Stimulated activated CD8-positive, alpha-beta memory T cell treated with anti-CD3 and anti-CD28 coated beads, Interleukin-15, amount 100 ng/mL, for 24 hours (primary cell): ENCODE data around the gene DUSP9.

Experiments used
- DNase-seq: peaks from one replicate; pipeline ENCODE4 v3.0.0-alpha.2; 2020; ENCODE audit warnings: low read depth

Gene DUSP9

DNA sequence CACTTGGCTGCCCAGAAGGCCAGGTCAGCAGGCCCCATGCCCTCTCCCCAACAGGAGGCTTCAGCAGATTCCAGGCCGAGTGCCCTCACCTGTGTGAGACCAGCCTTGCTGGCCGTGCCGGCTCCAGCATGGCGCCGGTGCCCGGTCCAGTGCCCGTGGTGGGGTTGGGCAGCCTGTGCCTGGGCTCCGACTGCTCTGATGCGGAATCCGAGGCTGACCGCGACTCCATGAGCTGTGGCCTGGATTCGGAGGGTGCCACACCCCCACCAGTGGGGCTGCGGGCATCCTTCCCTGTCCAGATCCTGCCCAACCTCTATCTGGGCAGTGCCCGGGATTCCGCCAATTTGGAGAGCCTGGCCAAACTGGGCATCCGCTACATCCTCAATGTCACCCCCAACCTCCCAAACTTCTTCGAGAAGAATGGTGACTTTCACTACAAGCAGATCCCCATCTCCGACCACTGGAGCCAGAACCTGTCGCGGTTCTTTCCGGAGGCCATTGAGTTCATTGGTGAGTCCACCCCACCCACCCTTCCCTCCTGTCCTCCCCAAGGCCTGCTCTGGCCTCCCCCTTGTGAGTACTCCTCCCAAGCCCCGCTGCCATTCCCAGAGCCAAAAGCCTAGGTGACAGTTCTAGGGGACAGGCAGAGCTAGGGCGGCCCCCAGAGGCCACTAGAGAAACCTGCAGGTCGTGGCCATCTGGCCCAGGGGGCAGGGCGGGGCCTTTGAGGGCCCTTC is 2.3 kb downstream of the DUSP9 start:
- no peak for DNase-seq

DNA sequence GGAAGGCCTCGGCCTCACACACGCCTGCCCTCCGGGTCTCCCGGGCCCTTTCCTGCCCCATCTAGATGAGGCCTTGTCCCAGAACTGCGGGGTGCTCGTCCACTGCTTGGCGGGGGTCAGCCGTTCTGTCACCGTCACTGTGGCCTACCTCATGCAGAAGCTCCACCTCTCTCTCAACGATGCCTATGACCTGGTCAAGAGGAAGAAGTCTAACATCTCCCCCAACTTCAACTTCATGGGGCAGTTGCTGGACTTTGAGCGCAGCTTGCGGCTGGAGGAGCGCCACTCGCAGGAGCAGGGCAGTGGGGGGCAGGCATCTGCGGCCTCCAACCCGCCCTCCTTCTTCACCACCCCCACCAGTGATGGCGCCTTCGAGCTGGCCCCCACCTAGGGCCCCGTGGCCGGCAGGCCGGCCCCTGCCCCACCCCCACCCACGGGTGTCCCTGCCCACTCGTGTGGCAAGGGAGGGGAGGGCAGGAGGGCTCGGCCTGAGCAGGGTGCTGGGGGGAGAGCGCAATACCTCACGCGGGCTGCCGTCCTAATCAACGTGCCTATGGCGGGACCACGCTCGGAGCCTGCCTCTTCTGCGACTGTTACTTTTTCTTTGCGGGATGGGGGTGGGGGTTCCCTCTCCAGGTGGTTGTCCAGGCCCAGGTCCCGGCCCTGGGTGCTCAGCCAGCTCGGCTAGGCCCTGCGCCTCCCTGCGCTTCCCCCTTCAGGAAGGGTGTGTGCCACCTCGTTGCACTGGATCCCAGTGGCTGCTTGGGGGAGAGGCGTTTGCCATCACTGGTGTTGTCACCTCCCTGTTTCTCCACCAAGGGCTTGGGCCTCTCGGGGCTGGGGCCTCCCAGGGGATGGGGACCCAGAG is 3.1 kb downstream of the DUSP9 start:
- no peak for DNase-seq

DNA sequence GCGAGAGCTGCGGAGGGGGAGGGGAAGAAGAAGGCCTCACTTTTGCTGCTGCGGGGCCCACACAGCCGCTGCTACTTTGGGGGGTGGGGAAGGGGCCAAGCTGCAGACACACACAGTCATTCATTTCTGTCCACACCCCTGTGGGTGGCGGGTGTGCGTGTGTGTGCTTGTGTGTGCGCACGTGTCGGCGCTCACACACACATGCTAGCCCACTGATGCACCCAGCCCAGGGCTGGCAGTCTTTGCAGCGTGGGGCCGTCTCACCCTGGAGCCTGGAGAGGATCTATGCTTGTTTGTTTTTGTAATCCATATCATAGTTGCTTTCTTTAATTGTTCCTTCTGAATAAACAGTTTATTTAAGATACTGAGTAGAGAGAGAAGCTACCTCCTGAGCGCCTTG is 4.0 kb downstream of the DUSP9 start:
- no peak for DNase-seq

DNA sequence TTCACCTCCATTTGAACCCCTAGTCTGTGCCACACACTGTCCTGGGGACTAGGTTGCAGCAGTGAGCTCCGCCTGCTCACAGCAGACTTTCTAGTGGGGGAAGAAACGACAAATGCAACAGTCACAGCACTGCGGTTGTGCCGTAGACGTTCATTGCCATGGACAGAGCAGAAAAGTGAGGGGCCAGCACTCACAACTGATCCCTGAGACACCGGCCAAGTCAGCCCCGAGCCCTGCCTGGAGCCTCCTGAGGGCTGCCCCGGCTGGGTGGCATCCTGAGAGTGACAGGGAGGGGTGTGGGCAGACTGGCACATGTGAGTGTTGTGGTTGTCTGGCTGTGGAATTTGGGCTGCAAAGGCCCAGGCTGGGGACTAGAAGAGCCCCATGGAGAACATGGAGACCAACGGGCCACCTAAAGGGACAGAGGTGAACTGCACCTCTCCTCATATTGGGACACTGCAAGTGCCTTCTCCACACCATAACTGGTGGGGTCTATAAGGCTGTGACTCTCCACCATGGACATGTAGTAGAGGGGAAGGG is 4.6 kb downstream of the DUSP9 start:
- no peak for DNase-seq

DNA sequence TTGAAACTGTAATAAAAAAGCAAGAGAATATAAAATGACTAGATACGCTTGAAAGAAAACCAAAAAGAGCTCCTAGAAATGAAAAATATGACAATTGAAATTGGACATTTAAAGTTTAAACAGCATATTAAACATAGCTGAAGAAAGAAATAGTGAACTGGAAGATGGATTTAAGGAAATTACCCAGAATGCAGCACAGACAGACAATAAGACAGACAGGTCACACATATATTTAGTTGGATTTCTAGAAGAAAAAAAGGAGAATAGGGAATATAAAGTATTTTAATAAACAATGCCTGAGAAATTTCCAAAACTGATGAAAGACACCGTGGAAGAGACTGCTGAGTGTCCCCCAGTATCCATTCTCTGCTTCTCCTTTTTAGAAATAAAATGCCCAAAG is 6.6 kb downstream of the DUSP9 start:
- no peak for DNase-seq

DNA sequence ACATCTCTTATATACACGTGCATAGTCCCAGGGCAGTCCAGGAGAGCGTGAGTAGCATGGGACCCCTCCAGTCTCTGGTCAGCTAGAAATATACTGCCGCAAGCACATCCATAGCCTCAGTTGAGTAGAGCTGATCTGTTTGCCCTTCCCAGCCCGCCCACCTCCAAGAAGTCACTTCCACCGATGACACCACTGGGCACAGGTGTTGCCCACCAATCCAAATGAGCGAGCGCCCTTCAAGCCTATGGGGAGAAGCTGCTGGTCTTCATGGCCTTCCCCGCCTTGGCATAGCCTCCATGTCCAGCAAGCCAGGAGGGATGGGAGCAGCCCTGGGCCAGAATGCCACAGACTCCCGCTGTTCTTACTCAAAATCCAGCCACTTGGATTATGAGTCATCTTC is 10.2 kb downstream of the DUSP9 start:
- DNase-seq, result no peak

DNA sequence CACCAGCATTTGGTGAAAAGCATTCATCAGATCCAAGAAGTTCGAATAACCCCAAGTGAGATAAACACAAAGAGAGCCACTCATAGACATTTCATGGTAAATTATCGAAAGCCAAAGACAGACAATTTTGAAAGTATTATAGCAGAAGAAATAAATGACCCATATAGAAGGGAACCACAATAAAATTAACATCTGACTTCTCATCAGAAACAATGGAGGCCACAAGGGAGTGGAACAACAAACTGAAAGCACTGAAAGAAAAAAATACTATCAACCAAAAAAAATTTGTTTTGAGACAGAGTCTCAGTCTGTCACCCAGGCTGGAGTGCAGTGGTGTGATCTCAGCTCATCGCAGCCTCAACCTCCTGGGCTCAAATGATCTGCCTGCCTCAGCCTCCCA is 12.3 kb downstream of the DUSP9 start:
- no peak for DNase-seq

DNA sequence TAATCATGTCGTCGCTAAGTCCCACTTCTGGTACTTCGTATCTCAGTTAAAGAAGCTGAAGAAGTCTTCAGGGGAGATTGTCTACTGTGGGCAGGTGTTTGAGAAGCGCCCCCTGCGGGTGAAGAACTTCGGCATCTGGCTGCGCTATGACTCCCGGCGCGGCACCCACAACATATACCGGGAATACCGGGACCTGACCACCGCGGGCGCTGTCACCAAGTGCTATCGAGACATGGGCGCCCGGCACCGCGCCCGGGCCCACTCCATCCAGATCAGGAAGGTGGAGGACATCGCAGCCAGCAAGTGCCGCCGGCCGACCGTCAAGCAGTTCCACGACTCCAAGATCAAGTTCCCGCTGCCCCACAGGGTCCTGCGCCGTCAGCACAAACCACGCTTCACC is 15.3 kb downstream of the DUSP9 start:
- no peak for DNase-seq

DNA sequence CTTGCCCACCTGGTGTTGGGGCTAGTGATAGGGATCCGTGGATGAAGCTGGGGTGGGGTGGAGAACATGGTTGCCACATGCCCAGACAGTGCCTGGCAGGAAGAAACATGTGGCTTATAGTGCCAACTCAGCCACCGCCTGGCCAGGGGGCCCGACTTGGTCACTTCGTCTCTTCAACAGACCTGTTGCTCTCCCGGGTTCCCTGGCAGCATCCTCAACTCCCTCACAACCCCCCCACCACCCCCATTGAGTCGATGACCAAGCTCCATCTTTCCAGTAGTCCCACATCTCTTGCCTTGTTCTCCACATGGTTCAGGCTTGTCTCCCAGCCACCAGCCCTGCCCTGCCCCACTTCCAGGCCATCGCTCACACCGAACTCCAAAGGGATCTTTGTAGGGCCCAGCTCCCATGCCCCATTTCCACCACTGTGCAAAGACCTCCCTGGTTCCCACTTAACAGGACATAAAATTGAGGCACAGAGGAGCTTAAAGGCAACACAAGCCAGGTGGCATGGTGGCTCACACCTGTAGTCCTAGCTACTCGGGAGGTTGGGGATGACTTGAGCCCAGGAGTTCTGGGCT is 18.8 kb downstream of the DUSP9 start:
- DNase-seq, result no peak

DNA sequence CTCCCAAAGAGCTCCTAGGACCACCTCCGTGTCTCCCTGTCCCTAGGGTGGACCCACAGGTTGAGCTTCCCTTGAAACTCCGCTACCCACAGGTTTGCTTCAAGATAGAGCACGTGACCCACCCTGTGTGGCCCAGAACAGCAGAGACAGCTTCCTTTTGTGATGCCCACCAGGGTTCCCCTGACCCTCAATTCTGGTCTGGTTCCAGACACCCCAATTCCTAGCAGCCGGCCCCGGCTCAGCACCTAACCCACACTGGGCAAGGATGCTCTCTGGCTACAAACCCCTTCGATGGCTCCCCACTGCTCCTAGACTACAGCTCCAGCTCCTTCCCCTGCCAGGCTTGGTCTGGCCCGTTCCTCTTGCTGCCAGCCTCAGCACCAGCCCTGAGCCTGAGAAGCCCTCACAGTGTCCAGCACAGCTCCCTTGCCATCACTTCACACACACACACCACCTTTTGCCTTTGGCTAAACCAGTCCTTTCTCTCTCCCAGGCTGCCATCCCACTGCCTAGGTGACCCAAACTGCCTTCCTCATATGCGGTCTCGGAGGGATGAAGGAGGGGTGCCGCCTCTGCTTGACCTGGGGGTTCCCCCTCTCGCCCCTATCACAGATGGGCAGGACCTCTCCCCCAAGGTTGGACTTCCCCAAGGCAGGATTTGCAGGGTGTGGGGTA is 20.4 kb downstream of the DUSP9 start:
- no peak for DNase-seq

DNA sequence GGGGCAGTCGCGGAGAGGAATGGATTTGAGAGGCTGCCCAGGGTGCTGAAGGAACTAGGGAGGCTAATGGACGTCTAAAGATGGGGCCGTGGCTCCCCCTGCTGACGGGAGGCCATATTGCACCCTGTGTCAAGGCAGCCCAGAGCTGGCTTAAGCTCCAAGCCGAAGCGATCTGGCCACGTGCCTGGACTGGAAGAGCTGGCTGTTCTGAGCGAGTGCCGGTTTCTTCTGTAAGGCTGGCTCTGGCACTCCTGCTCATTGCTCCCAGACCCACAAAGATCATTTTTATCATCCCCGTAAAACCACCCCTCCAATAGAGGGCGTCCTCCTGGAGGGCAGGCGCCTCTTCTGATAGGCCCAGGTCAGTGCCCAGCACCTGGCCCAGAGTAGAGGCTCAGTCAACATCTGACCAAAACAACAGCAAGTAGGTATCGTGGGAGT is 21.0 kb downstream of the DUSP9 start:
- DNase-seq, result peak; percentile 57

DNA sequence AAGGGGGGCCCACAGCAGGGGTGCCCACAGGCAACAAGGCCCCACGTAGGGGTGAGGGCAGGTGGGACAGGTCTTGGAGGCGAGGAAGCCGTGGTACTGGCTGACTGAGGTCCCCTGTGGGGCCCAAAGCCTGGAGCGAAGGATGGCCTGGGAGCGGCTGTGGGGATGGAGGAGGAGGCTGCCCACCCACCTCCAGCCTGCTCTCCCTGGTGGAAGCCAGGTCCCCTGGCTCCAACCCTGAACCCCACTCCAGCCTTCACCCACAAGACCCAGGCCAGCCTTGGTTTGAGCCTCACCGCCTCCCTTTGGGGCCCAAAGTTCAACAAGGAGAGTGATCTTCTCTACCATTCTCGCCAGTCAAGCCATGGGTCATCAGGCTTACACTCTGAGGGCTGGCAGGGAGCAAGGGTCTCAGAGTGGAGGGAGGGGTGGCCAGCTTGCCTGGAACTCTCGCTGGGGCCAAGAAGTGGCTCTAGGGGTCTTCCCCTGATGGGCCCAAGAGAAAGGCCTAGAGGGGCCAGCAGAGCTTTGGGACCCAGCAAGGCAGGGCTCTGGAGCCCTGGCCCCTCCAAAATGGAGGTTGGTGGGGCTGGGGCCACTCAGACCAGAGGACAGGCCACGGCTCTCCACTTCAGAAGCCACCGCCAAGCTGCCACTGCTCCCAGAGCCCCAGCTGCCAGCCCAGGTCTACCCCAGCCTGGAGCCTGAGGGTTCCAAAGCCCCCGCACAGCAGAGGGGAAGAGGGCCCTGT is 21.6 kb downstream of the DUSP9 start:
- DNase-seq, result no peak

DNA sequence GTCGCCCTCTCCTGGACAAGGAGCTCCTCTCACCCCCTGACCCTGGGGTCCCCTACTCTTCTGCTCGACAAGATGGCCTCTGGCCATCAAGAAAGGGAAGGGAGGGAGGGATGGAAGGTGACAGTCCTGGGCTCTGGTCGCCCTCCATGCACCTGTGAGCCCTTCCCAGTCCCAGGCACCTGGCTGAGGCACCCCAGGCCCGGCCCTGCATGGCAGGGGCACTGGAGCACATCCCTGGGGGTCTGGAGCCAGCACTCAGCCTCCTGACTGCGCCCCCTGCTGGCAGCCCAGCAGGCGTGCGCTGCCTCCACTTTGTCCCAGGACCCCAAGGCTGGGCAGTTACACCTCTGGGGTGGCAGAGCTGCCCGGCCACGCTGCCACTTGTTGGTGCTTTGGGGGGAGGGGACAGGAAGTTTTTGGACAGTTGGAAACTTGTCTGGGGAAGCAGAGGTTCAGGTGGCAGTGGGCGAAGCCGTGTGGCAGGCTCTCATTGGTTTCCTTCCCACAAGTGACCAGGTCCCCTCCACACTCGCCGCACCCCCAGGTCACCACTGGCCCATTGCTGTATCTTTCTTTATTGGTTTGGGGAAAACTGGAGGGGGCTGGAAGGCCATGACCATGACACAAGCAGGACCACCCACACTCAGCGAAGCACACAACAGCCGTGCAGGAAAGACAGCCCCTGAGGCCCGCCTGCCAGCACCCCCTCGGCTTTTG is 22.3 kb downstream of the DUSP9 start:
- peak; percentile 21 for DNase-seq

DNA sequence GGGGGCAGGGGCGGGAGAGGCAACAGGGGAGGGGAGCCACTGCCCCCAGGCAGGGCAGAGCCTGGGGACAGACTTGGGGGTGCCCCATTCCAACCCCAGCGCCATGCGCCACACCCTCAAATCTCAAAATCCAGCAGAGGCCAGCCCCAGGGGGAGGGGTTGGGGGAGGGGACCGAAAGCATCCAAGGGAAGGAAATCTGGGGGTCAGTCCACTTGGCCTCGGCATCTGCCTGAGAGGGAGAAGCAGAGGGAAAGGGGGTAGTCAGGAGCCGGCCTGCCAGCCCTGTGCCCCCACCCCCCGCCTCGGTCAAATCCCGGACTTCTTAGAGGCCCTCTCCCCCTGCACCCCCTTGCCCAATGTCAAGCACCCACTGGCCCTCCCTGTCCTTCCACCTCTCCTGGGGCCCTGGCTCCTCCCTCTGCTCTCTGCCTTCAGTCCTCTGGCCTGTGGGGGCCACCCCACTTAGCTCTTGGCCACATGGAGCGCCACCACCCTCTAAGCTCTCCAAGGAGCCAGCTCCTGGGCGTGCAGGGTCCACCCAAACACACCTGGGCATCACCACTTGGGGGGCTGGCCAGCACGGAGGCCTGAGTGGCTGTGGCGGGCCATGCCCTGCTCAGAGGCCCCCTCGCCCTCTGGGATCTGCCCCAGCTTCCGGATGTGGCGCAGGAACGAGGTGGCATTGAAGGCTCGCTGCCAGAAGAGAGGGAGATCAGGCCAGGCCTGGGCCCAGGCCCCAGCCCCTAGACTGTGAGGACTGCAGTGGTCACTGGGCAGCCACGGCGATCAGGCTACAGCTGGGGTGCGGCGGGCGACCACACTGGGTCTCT is 23.1 kb downstream of the DUSP9 start:
- no peak for DNase-seq

DNA sequence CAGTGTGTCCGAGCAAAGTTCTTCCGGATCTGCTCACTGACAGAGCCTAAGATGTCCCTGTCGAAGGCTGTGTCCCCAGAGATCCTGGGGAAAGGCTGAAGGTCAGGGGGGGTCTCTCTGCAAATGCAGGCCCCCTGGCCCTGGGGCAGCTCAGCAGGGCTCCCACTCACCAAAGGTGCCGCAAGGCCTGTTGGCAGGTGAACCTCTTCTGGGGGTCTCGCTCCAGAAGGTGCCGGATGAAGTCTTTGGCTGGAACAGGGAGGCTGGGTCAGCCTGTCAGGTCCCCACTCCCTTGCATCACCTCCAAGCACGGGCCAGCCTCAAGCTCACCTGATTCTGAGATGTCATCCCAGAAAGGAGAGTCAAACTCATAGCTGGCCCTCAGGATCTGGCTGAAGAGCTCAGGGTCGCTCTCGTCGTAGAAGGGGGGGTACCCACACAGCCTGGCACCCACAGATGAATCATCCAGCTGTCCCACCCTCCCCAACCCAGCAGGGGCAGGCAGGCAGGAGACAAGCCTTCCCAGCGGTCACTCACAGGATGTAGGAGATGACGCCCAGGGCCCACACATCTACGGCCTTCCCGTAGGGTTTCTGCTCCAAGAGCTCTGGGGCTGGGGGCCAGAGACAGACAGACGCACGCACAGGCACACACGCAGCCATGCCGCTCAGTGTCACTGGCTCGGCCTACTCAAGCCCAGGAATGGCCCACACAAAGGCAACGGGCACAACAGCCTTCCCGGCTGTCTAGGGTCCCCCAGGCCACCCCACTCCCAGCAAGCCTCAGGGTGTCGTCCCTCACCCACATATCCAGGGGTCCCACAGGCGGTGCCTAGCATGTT is 24.0 kb downstream of the DUSP9 start:
- no peak for DNase-seq

DNA sequence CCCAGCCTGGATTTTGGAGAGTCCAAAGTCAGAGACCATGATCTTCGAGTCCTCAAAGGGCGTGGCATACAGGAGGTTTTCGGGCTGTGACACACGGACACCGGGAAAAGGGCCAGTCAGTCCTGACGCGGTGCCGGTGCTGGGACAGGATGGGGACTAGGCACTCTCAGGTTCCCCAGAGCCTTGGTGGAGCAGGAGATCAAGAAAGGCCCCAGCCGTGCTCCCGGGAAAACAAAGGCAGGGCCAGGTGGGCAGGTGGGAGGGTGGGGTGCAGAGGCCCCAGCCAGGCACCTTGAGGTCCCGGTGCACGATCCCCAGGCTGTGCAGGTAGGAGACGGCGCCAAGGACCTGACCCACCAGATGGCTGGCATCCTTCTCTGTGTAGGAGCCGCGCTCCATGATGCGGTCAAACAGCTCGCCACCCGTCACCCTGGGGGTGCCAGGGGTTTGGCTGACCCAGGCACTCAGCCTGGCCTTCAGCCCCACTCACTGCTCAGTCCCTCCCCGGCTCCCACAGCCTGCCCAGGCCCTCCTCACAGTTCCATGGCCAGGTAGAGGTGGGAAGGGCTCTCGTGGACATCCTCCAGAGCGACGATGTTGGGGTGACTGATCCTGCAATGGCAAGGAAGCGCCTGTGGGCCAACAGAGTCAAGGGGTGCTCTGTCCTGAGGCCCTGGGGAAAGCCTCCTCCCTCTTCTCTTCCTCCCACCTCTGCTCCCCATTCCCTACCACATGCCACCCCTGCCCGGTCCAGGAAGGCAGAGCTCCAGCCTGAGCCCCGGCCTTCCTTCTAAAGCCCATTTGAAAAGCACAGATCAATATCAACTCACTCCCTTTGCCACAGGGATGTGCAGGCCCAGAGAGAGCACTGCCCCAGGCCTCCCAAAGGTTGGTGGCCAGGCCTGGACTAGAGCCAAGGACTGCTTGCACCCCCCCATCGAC is 24.9 kb downstream of the DUSP9 start:
- DNase-seq, result no peak

DNA sequence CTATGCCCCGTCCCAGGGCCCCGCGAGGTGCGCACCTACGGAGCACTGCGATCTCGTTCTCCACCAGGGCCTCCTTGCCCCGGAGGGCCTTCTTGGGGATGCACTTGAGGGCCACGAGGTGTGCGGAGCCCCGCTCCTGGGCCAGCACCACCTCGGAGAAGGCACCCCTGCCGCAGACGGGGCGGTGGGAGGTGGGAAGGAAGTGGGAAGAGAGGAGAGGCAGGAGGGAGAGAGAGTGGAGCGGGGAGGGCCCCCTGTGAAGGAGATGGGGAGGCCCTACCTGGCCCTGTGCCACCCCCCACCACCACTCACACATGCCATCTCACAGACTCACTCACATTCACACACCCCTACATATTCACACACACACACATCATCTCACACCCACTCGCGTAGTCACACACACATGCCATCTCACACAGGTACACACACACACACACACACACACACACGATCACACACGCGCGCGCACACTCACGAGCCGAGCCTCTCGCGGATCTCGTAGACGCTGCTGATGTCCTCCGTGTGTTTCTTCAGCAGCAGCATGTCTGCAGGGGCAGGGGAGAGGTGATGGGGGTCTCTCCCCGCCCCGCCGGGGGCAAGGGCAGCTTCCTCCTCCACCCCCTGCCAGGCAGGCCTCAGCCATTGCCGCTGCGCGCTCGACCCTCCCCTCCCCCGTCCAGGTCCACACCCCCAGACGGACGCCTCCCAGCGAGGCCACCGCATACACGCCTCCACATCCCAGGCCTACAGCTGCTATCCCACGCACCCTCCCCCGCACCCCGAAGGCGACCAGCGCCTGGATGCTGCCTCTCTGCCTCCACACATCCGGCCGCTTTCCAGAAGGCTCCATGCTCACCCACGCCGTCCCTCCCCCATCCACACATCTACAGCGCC is 25.8 kb downstream of the DUSP9 start:
- no peak for DNase-seq
